Left hindlimb (tissue), 1 donor: ENCODE results near the gene RARB.

Experiments used
- DNase-seq: peaks from one replicate; pipeline ENCODE4 v3.0.0-alpha.2; 2018

RARB gene

GRCh38 chr3:25556447-25556846 lies 128.4 kb downstream of the RARB start:
- no peak for DNase-seq

- no peak for DNase-seq
Observed at GRCh38 chr3:25557694-25558093, 129.6 kb downstream of the RARB start.

- no peak for DNase-seq
Observed at GRCh38 chr3:25558121-25558520, 130.1 kb downstream of the RARB start.

- no peak for DNase-seq
Observed at GRCh38 chr3:25558796-25559195, 130.7 kb downstream of the RARB start.

GRCh38 chr3:25563601-25564000 lies 135.5 kb downstream of the RARB start:
- DNase-seq: no peak

- DNase-seq: no peak
Observed at GRCh38 chr3:25564075-25564474, 136.0 kb downstream of the RARB start.

- no peak for DNase-seq
Observed at GRCh38 chr3:25565807-25566206, 137.7 kb downstream of the RARB start.

GRCh38 chr3:25566358-25566920 lies 138.4 kb downstream of the RARB start:
- DNase-seq: no peak

GRCh38 chr3:25567388-25567787 lies 139.3 kb downstream of the RARB start:
- no peak for DNase-seq

- DNase-seq: no peak
Observed at GRCh38 chr3:25567806-25568524, 139.9 kb downstream of the RARB start.

GRCh38 chr3:25568525-25569078 lies 140.5 kb downstream of the RARB start:
- no peak for DNase-seq

- DNase-seq: no peak
Observed at GRCh38 chr3:25571285-25571684, 143.2 kb downstream of the RARB start.

- DNase-seq: no peak
Observed at GRCh38 chr3:25572336-25572735, 144.3 kb downstream of the RARB start.

GRCh38 chr3:25572919-25573385 lies 144.9 kb downstream of the RARB start:
- DNase-seq: no peak

- no peak for DNase-seq
Observed at GRCh38 chr3:25573386-25574171, 145.5 kb downstream of the RARB start.

GRCh38 chr3:25574172-25574765 lies 146.2 kb downstream of the RARB start:
- DNase-seq: no peak

- DNase-seq: no peak
Observed at GRCh38 chr3:25575001-25575400, 146.9 kb downstream of the RARB start.

GRCh38 chr3:25576146-25576545 lies 148.1 kb downstream of the RARB start:
- no peak for DNase-seq

- DNase-seq: no peak
Observed at GRCh38 chr3:25576831-25577454, 148.9 kb downstream of the RARB start.

- no peak for DNase-seq
Observed at GRCh38 chr3:25578059-25578458, 150.0 kb downstream of the RARB start.

- no peak for DNase-seq
Observed at GRCh38 chr3:25580534-25580933, 152.5 kb downstream of the RARB start.

- no peak for DNase-seq
Observed at GRCh38 chr3:25581335-25581734, 153.3 kb downstream of the RARB start.

GRCh38 chr3:25581823-25582222 lies 153.8 kb downstream of the RARB start:
- no peak for DNase-seq
